ENCODE data around the gene DSCAML1. TPM values are rescaled to one million over a fixed set of nuclear protein-coding genes. Genes with fewer than 3 reads are reported as not detected.

The DSCAML1 gene
- total RNA-seq, 1 donor from 2014 or later = 1.2 TPM

DNA sequence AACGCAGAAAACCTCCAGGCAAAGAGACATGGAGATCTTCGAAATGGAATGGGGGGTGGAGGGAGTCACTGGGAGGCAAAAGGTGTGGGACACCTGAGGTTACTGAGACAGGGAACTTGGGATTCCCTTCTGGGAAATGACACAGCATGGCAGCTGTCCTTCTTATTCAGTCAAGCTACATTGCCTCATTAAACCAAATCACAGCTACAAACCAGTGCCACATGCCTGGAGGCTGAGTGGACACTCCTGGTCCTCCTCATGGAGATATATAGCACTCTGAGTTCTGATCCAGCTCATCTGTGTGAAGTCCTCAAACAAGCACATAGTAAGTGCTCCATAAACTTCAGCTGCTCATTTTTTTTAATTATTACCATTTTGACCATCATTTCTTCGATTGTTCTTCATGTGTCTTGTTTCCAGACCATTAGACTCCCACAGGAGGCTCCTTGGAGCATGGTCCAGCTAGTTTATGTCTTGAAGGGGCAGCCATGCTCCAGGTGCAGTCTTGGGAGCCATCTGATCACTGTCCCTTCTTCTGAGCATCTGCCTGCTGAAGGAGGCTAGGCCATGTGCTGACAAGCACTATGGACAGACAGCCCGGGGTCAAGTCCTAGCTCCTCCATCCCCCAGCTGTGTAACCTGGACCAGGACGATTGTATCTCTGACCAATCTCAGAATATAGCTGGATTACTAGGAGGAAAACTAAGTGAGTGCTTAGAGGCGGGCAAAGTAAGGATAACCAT is 37.2 kb upstream of the DSCAML1 start:
- DNase-seq (no peak), ATAC-seq (no peak)
- intact Hi-C loops (cut with micrococcal nuclease) = no loop called here

- peak; percentile 62 for DNase-seq
- ATAC-seq = peak; percentile 37
- intact Hi-C loops (cut with micrococcal nuclease) = no loop called here
These were observed 36.4 kb upstream of the DSCAML1 start for GRCh38 chr11:117833401-117833891.

DNA sequence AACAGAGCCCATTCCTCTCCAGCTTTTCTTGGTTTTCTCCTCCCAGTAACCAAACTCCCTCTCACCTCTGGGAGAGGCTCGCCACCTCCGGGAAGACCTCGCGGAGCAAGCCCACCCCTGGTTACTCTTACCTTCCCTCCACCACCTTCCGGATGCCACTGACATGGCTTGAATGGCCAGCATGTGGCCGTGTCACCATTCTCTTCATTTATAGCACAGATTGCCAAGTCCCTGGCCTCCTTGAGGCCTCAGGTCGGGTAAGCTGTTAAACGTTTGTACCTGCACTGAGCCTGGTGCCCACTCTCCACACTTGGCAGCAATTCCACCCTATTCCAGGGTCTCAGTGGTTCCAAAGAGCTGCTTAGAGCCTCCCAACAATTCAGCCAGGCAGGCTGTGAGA is 35.5 kb upstream of the DSCAML1 start:
- no peak for DNase-seq
- no peak for ATAC-seq
- intact Hi-C loops (cut with micrococcal nuclease) = no loop called here

DNA sequence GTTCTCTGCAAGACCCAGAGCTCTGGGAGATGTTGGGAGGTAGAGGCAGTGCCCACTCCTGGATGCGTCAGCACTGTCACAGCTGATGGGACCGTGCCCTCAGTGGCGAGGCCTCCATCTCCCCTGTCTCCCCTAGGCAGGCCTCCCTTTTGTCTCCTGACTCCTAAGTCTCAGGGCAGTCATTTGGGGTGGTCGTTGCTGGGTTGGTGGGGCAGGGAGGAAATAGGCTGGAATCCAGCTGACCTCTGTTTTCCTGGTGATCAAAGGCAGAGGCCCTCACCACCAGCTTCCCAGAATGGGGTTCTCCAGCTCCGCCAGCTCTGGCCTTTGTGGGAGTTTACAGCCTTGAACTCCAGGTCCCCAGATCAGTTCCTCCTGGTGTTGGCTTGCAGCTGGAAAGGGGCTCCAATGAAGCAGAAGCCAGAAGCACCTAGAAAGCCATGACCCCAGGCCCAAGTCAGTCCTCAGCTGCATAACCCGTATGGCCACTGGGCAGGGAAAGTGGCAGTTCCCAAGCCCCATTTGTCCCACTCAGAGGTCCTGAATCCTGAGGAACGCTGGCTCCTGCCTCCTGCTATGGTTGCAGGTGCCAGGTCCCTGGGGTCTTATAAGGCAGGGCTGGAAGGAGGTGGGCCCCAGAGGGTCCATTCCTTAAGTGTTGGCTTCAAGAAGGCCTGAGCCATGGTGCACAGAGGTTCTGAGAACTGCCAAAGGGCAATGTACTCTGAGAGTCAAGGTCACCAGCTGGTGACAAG is 34.8 kb upstream of the DSCAML1 start:
- intact Hi-C loops (cut with micrococcal nuclease) = no loop called here
- no peak for ATAC-seq
- no peak for DNase-seq

DNA sequence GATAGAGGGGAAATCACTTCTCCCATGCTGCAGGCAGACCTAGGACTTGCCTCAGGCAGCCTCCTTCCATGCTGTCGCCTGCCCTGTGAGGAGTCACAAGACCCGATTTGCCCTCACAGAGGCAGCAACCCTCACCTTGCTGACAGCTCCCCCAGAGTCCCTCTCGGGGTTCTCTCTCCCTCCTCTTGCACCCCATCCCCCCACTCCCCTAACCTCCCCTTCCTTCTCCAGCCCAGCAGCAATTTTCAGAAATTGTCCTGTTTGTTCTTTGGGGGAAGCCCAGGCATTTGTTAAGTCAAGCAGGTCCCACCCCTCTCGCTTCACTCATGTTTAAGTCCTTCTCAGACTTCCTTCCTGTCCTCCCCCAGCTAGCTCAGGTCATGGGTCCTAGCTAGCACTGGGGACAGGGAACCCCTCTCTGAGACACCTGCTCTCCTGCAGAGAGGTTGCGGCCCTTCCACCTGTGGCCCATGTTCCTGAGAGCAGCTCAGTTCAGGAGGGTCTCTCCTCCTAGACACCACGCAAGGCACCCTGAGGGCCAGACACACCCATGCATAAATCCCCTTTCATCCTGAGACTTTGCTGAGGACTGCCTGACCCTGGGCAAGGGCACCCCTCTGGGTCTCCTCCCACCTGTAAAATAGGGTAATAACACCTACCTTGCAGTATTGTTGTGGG is 33.8 kb upstream of the DSCAML1 start:
- no peak for ATAC-seq
- no peak for DNase-seq

DNA sequence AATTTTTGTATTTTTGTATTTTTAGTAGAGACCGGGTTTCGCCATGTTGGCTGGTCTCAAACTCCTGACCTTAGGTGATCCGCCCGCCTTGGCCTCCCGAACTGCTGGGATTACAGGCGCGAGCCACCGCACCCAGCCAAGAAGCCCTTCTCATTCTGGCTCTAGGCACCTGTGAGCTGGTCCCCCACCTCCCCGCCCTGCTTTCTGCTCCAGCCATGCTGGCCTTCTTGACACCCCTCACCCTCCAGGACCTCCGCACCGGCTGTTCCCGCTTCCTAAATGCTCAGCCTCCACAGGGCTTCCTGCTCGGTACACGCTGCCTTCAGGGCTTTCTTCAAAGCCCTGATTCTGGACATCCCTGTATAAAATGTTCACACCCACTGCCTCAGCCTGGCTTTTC is 33.1 kb upstream of the DSCAML1 start:
- intact Hi-C loops (cut with micrococcal nuclease) = no loop called here
- no peak for ATAC-seq
- no peak for DNase-seq

More for the DNA sequence above, 33.8 kb upstream of the DSCAML1 start:
- intact Hi-C loops (cut with micrococcal nuclease) = no loop called here

- no peak for ATAC-seq
- no peak for DNase-seq
- intact Hi-C loops (cut with micrococcal nuclease) = no loop called here
These were observed 32.3 kb upstream of the DSCAML1 start for GRCh38 chr11:117829369-117829725.

GRCh38 chr11:117828611-117829368 is 31.8 kb upstream of the DSCAML1 start:
- intact Hi-C loops (cut with micrococcal nuclease) = no loop called here
- peak; percentile 44 for ATAC-seq
- peak; percentile 75 for DNase-seq

- ATAC-seq (no peak), DNase-seq (no peak)
- intact Hi-C loops (cut with micrococcal nuclease) = no loop called here
These were observed 30.8 kb upstream of the DSCAML1 start for GRCh38 chr11:117827521-117828511.

GRCh38 chr11:117826832-117827231 is 29.8 kb upstream of the DSCAML1 start:
- ATAC-seq (no peak), DNase-seq (no peak)
- intact Hi-C loops (cut with micrococcal nuclease) = no loop called here

GRCh38 chr11:117826190-117826570 is 29.2 kb upstream of the DSCAML1 start:
- intact Hi-C loops (cut with micrococcal nuclease) = no loop called here
- no peak for DNase-seq
- ATAC-seq = no peak

DNA sequence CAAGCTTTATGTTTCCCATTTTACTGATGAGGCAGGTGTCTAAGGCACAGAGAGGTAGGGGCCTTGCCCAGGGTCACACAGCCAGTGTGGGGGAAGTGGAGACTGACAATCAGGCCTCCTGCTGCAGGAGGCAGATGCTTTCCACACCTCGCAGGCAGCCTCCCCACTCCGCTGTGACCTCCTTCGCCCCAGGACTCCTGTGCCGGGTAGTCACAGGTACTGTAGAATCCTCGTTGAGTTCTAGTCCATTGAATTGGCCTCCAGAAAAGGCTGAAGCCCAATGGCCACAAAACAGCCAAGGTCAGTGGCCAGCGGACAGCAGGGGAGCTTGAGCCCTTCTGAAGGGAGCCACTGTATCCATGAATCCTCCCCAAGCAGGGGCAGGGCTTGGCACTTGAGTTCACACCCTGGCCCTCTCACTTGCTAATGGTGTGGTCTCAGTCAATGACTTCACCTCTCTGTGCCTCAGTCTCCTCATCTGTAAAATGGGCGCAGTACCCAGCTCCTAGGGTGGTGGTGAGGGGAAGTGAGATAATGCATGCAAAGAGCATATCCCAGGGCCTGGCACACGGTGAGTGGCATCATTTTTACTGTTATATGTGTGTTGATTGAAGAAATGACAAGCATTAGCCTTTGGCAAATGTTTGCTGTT is 28.6 kb upstream of the DSCAML1 start:
- DNase-seq = no peak
- intact Hi-C loops (cut with micrococcal nuclease) = no loop called here
- no peak for ATAC-seq

- intact Hi-C loops (cut with micrococcal nuclease) = no loop called here
- ATAC-seq = peak; percentile 67
- peak; percentile 78 for DNase-seq
These were observed 27.8 kb upstream of the DSCAML1 start, which contains the start of gene FXYD2 for GRCh38 chr11:117824571-117825537. FXYD2 (minus strand) TSS chr11:117824744; CDS start chr11:117824678, 66 bp downstream.

GRCh38 chr11:117823946-117824420 is 27.0 kb upstream of the DSCAML1 start:
- DNase-seq (peak; percentile 89), ATAC-seq (peak; percentile 81)
- intact Hi-C loops (cut with micrococcal nuclease) = no loop called here

- peak; percentile 2 for ATAC-seq
- peak; percentile 64 for DNase-seq
- intact Hi-C loops (cut with micrococcal nuclease) = no loop called here
These were observed 26.4 kb upstream of the DSCAML1 start for GRCh38 chr11:117823294-117823945.
